CD4-positive, alpha-beta T cell treated with Interleukin-4 for 4 hours (primary cell): ENCODE measurements around the gene FBXO5.
A peak's percentile ranks its signal among the peaks of the same experiment; 100 is the strongest.
"Not testable (repeated sequence)": the region's sequence is repeated elsewhere in the genome, so short reads cannot be mapped to it uniquely, and the experiment has no call there.

Source experiments
- DNase-seq: peaks from one replicate; pipeline ENCODE4 v3.0.0-alpha.2; 2020

FBXO5 gene

DNA sequence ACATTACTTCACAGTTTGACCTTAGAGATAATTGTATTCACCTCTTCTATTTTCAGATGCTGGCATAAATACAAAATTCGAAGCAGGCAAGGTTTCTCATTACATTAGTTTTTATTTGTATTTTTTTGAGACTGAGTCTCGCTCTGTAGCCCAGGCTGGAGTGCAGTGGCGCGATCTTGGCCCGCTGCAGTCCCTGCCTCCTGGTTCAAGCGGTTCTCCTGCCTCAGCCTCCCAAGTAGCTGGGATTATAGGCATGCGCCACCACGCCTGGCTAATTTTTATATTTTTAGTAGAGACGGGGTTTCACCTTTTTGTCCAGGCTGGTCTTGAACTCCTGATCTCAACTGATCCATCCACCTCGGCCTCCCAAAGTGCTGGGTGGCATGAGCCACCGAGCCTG lies 2.5 kb upstream of the FBXO5 start:
- DNase-seq, result not testable (repeated sequence)

GRCh38 chr6:152984513-152984872 lies 1.7 kb upstream of the FBXO5 start:
- no peak for DNase-seq

DNA sequence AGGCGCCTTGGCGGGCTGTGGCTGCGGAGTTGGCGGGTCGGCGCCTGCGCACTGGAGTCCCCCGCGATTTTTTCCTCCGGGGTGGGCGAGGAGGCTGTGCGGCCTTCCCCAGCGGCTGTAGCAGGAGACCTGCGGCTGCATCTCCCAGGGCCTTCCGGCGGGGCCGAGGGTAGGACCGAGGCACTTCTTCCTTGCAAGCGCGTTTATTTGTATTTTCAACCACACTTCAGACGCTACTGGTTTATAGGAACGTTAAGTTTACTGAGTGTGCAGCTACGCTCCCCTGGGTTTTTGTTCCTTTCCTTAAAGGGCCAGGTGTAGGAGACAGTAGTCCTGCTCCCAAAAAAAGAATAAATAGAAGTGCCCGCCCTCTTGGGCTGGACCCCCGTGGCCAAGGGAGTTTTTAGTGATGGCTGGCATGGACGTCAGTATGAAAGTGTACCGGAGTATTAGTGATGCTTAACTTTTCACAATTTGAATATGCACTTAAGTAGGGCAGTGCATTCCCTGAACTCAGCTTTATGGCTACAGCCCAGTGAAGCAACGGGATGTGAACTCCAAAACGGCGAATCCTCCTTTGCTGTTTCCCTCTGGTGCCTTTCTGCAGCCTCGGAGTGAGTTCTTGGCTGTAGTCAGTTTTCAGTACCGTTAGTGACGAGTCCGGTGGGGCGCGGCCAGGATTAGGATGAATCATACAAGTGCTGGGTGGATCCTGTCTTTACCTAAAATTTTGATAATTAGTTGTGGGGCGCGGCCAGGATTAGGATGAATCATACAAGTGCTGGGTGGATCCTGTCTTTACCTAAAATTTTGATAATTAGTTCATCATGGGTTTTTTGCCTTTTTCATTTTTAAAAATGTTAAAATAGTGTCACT lies 1.0 kb upstream of the FBXO5 start:
- peak; percentile 87 for DNase-seq

DNA sequence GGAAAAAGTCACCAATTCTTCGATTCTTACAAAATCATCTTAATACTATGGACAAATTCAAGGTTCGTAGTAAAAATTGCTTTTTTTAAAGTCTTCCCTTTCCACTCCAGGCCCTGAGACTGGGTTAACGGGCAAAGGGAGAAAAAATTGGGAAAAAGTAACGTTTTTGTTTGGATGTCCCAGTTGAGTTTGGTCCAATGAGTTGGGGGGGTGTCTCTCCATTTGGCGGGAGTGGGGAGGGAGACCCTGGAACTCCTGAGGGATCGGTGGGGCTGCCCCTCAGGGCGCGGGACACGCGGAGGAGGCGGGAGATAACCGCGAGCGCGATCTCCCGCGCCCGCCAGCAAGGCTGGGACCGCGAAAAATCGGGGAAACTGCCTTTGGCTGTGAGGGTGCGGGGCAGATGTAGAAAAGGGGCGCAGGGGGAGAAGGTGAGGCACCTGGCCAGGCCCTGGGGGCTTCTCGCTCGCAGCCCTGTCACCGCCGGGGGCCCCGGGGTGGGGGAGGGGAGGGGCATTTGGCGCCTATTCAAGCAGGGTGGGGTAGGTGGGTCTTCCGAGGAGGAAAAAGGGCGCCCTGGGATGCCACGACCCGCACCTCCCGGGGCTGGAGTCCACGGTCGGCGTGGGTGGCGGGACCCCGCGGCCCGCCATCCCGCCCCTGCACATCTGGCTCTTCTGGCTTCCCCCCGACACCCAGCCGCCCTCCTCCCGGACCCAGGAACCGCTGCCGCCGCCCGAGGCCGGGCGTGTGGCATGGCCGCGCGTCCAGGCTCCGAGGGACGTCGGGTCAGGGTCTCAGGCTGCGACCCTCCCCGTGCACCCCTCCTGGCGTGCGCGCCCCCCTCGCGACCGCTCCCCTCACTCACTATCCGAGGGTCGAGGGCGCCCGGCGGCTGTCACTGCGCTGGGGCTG lies 595 bp downstream of the FBXO5 start:
- DNase-seq, result no peak

GRCh38 chr6:152981219-152981618 lies 1.6 kb downstream of the FBXO5 start:
- DNase-seq, result no peak

DNA sequence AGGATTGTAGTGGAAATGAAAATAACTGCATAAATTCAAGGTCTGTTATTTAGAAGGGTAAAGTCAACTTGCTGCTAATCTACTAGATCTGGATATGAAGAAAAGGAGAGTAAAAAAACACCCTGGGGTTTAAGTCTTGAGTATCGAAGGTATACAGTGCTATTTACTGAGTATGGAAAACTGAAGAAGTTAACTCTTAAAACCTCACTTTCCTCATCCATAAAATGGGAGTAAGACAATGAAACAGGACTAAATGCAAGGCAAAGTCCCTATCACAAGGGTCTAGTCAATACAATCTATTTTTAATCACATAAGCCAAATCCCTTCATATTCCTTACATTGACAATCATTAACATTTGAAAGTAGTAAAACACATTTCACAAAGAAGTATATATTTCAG lies 2.2 kb downstream of the FBXO5 start:
- no peak for DNase-seq

GRCh38 chr6:152979116-152979515 lies 3.7 kb downstream of the FBXO5 start:
- DNase-seq, result no peak

DNA sequence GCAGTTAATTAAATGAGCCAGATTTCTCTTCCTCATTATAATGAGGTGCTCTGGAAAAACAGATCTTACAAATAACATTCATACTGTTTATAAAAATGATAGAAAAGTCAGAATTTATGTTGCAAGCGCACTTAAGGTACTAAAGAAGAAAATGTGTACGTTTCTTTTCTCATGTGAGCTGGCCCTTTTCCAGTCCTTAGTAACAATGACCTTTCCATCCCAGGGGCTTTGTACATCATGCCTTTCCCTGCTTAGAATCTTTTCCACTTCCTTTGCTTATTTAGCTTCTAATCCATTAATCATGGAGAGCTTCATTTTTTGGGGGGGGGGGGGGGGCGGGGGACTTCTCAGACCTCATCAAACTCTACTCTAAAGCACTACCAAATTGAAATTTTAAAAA lies 4.8 kb downstream of the FBXO5 start:
- DNase-seq, result no peak

DNA sequence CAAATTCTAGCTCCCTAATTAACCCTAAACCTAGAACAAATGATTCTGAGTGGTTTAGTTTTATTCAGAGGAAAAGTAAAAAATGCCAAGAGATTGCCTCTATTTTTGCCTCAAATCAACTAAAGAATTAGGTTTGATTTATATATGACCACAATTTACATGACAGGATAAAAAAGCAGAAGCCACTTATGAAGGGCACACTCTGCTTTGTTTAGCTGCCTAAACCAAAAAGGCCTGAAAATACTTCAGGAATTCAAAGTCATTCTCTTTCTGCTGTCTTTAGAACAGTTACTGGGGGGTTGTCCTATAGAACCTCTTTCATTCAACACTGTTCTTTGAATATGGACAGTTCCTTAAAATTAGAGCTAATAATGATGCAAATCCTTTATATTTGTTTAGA lies 5.3 kb downstream of the FBXO5 start:
- no peak for DNase-seq

DNA sequence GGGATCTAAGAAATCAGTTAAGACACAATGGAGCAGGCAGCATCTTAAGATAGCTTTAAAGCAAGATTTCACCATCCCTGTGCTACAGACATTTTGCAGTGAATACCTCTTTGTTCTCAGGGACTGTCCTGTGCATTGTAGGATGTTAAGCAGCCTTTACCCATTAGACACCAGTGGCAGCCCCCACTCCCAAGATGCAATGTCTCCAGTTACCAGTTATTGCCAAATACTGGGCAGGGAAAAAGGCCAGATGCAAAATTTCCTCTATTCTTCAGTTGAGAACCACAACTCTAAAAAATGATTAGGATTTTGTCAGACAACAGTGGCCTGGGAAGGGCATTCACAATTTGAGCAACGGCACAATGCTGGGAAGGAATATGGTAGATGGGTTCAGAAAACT lies 6.1 kb downstream of the FBXO5 start:
- DNase-seq, result no peak

- peak; percentile 49 for DNase-seq
These were observed 7.5 kb downstream of the FBXO5 start for GRCh38 chr6:152975204-152975915.

GRCh38 chr6:152973916-152974315 lies 8.9 kb downstream of the FBXO5 start:
- no peak for DNase-seq

GRCh38 chr6:152969688-152970418 lies 13.0 kb downstream of the FBXO5 start:
- DNase-seq, result no peak

DNA sequence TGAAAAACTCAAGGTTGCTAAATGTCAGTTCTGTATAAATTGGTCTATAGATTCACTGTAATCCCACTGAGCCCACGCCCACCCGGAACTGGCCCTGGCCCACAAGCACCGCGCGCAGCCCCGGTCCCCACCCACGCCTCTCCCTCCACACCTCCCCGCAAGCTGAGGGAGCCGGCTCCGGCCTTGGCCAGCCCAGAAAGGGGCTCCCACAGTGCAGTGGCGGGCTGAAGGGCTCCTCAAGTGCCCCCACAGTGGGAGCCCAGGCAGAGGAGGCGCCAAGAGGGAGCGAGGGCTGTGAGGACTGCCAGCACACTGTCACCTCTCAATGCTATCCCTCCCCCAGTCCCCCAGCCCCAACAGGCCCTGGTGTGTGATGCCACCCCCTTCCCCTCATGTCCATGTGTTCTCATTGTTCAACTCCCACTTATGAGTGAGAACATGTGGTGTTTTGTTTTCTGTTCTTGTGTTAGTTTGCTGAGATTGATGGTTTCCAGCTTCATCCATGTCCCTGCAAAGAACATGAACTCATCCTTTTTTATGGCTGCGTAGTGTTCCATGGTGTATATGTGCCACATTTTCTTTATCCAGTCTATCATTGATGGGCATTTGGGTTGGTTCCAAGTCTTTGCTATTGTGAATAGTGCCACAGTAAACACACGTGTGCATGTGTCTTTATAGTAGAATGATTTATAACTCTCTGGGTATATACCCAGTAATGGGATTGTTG lies 16.5 kb downstream of the FBXO5 start:
- DNase-seq, result not testable (repeated sequence)

GRCh38 chr6:152959333-152959732 lies 23.5 kb downstream of the FBXO5 start:
- no peak for DNase-seq

- no peak for DNase-seq
These were observed 25.0 kb downstream of the FBXO5 start for GRCh38 chr6:152957796-152958195.

GRCh38 chr6:152954443-152954842 lies 28.4 kb downstream of the FBXO5 start:
- DNase-seq, result no peak

DNA sequence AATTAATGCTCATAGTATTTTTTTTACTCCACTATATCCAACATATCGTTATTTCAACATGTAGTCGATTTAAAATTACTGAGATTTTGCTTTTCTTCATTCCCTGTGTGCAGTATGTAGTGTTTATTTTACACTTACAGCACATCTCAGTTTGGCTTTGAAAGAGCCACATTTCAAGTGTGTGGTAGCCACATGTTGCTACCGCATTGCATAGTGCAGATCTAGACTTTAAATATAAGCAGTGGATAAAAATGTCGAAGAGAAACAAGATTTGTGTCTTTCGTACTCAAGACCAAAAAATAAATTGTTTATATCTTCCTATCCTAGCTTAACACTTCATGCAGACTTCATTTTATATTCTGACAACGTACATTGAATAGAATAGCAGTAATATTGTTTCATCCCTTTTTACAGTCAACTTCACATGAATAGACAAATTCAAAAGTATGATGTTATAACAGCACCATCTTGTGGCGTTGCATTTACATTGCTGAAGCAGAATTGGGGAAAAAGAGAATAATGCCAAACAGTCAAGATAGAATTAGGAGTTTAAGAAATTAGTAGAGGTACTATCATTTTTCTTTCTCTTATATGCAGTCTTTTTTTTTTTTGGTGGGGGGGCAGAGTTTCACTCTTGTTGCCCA lies 29.9 kb downstream of the FBXO5 start:
- peak; percentile 11 for DNase-seq

GRCh38 chr6:152952045-152952444 lies 30.8 kb downstream of the FBXO5 start:
- no peak for DNase-seq

- no peak for DNase-seq
These were observed 32.6 kb downstream of the FBXO5 start for GRCh38 chr6:152950240-152950639.

DNA sequence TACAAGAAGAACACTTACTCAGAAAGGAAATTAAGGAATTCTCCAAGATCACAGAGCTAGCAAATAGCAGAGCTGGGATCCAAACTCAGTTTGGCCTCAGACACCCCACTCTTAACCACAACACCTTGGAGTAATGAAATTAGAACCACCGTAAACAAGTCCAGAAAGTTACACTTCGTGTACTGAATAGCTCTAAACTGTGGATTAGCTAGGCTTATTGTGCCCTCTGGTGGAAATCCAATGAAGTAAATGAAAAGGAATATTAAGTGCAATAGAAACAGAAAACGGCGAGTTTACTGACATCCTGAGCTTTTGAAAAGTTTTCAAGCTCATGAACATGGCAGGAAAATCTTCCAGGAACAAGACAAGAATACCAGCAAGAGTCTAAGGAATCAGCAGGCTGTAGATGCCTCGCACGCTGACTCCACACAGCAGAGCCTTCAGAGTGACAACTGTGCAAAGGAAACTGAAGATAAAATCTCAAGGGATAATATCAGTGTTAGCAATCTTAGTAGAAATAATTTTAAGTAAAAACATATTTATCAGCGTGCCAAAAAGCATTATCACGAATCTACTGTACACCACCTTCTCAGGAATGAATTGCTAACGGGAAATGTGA lies 34.6 kb downstream of the FBXO5 start:
- DNase-seq, result peak; percentile 50
